Epithelial cell of esophagus (primary cell): Measurements from ENCODE around the gene SLC2A4.

Source experiments
- DNase-seq: peaks from one replicate; pipeline ENCODE4 v3.0.0; 2010; ENCODE audit warnings: low read depth
- H3K4me3 ChIP-seq: 2 replicates; pipeline ENCODE4 v1.5.1; 2011; ENCODE audit warnings: mild to moderate bottlenecking, low read length, control low read depth
- CTCF ChIP-seq: IDR thresholded peaks from 2 replicates; pipeline ENCODE4 v1.5.1; 2011; ENCODE audit warnings: low read depth, mild to moderate bottlenecking, low read length, control low read depth, inconsistent platforms; ENCODE audit not compliant: insufficient read depth; ENCODE audit errors: missing control alignments

The SLC2A4 gene

GRCh38 chr17:7314719-7315569 is 33.4 kb downstream of the SLC2A4 start, which contains the start of gene GPS2:
Gene GPS2 (minus strand): TSS chr17:7315360. CDS start chr17:7315052, 308 bp downstream.
- TF ChIP-seq CTCF = no peak
- peak; percentile 93 for DNase-seq
- H3K4me3 ChIP-seq = peak within 1 kb of the TSS; percentile 75

GRCh38 chr17:7315570-7316235 is 34.2 kb downstream of the SLC2A4 start:
- no peak for TF ChIP-seq CTCF
- H3K4me3 ChIP-seq = peak overlapping the region; percentile 75

GRCh38 chr17:7317161-7317803 is 35.8 kb downstream of the SLC2A4 start:
- TF ChIP-seq CTCF = no peak
- DNase-seq = no peak
- H3K4me3 ChIP-seq = no peak overlapping the region

More at GRCh38 chr17:7315570-7316235, 34.2 kb downstream of the SLC2A4 start:
- no peak for DNase-seq

- no peak for TF ChIP-seq CTCF
- DNase-seq = no peak
- no peak overlapping the region for H3K4me3 ChIP-seq
Measured at GRCh38 chr17:7318121-7318860, 36.8 kb downstream of the SLC2A4 start.

- no peak for TF ChIP-seq CTCF
- H3K4me3 ChIP-seq = no peak overlapping the region
- no peak for DNase-seq
Measured at GRCh38 chr17:7321466-7321865, 39.9 kb downstream of the SLC2A4 start.

- no peak for TF ChIP-seq CTCF
- DNase-seq = no peak
- H3K4me3 ChIP-seq = no peak overlapping the region
Measured at GRCh38 chr17:7322520-7323194, 41.1 kb downstream of the SLC2A4 start.
